HFF-Myc (cell line): Measurements from ENCODE around the gene TRO.

ENCODE experiments used
- DNase-seq: peaks from one replicate; pipeline ENCODE4 v3.0.0-alpha.2; 2011; ENCODE audit warnings: low read depth; ENCODE audit errors: extremely low read depth
- H3K4me3 ChIP-seq: replicated peaks from 2 replicates; pipeline ENCODE4 v1.5.1; 2011; ENCODE audit warnings: low read depth, mild to moderate bottlenecking, control low read depth, low read length
- TF ChIP-seq, protein P1 (sequence below): IDR thresholded peaks from 2 replicates; pipeline ENCODE4 v1.5.1; 2012; ENCODE audit warnings: mild to moderate bottlenecking, low read depth, low read length, control low read depth; ENCODE audit errors: missing control alignments

The TRO gene

DNA sequence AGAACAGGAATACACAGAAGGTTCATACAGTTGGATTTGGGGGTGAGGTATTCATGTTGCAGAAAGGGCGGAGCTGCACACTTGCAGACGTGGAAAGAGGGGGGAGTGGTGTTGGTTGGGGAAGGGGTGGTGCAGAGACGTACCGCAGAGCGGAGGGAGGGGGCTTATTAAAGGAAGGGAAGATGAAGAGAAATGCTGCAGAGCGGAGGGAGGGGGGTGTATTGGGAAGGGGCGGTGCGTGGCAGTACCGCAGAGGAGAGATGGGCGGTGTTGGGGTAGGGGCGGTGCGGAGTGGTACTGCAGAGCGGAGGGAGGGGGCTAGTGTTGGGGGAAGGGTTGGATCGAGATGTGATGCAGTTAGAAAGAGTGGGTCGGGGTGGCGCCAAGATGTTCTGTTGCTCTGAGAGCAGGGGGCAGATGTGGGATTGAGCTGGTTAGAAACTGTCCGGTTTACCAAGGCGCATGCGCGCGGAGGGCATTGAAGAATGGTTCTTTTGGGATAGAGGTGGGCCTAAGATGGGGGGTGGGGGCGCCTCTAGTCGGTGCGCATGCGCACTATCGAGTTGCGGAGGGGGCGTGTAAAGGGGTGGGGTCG is 900 bp downstream of the TRO start:
- TF ChIP-seq, protein P1, sequence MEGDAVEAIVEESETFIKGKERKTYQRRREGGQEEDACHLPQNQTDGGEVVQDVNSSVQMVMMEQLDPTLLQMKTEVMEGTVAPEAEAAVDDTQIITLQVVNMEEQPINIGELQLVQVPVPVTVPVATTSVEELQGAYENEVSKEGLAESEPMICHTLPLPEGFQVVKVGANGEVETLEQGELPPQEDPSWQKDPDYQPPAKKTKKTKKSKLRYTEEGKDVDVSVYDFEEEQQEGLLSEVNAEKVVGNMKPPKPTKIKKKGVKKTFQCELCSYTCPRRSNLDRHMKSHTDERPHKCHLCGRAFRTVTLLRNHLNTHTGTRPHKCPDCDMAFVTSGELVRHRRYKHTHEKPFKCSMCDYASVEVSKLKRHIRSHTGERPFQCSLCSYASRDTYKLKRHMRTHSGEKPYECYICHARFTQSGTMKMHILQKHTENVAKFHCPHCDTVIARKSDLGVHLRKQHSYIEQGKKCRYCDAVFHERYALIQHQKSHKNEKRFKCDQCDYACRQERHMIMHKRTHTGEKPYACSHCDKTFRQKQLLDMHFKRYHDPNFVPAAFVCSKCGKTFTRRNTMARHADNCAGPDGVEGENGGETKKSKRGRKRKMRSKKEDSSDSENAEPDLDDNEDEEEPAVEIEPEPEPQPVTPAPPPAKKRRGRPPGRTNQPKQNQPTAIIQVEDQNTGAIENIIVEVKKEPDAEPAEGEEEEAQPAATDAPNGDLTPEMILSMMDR: no peak
- peak; percentile 10 for DNase-seq
- H3K4me3 ChIP-seq: peak overlapping the region; percentile 56

DNA sequence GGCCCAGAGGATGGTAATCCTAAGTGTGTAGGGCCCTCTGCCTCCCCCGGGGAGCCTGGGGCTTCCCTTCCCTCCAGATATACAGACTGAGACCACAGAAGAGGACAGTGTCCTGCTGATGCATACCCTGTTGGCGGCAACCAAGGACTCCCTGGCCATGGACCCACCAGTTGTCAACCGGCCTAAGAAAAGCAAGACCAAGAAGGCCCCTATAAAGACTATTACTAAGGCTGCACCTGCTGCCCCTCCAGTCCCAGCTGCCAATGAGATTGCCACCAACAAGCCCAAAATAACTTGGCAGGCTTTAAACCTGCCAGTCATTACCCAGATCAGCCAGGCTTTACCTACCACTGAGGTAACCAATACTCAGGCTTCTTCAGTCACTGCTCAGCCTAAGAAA is 1.9 kb downstream of the TRO start:
- H3K4me3 ChIP-seq: no peak overlapping the region
- TF ChIP-seq, protein P1: no peak
- no peak for DNase-seq

DNA sequence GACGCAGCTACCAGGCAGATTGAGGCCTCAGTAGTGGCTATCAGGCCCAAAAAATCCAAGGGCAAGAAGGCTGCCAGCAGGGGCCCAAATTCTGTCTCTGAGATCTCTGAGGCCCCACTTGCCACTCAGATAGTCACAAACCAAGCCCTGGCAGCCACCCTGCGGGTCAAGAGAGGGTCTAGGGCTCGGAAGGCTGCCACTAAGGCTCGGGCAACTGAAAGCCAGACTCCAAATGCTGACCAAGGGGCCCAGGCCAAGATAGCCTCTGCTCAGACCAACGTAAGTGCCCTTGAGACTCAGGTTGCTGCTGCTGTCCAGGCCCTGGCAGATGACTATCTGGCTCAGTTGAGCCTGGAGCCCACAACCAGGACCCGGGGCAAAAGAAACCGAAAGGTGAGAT is 2.8 kb downstream of the TRO start:
- TF ChIP-seq, protein P1: no peak
- DNase-seq: no peak
- H3K4me3 ChIP-seq: no peak overlapping the region

DNA sequence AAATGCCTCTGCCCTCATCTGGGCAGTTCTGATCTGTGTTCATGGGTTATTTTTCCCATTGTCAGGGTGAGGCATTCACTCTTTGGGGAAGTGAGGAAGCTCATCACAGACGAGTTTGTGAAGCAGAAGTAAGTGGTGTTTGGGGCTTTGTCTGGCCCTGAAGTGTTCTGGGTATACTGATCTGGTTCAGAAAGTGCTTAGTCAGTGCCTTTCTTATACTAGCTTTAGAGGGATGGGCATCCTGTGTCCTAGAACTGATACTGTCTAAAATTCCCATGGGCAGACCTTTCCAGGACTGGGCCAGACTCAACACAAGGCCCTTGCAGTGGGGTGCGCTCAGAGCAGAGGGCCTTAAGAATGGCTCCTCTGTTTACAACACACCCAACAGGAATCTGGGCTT is 6.4 kb downstream of the TRO start:
- TF ChIP-seq, protein P1: no peak
- no peak overlapping the region for H3K4me3 ChIP-seq
- DNase-seq: no peak

DNA sequence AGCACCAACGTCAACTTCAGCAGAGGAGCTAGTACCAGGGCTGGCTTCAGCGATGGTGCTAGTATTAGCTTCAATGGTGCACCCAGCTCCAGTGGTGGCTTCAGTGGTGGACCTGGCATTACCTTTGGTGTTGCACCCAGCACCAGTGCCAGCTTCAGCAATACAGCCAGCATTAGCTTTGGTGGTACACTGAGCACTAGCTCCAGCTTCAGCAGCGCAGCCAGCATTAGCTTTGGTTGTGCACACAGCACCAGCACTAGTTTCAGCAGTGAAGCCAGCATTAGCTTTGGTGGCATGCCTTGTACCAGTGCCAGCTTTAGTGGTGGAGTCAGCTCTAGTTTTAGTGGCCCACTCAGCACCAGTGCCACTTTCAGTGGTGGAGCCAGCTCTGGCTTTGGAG is 8.3 kb downstream of the TRO start:
- DNase-seq: no peak
- TF ChIP-seq, protein P1: no peak

DNA sequence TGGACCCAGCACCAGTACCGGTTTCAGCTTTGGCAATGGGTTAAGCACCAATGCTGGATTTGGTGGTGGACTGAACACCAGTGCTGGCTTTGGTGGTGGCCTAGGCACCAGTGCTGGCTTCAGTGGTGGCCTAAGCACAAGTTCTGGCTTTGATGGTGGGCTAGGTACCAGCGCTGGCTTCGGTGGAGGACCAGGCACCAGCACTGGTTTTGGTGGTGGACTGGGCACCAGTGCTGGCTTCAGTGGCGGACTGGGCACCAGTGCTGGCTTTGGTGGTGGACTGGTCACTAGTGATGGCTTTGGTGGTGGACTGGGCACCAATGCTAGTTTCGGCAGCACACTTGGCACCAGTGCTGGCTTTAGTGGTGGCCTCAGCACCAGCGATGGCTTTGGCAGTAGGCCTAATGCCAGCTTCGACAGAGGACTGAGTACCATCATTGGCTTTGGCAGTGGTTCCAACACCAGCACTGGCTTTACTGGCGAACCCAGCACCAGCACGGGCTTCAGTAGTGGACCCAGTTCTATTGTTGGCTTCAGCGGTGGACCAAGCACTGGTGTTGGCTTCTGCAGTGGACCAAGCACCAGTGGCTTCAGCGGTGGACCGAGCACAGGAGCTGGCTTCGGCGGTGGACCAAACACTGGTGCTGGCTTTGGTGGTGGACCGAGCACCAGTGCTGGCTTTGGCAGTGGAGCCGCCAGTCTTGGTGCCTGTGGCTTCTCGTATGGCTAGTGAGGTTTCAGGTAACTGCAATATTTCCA is 9.8 kb downstream of the TRO start:
- TF ChIP-seq, protein P1: no peak
- H3K4me3 ChIP-seq: no peak overlapping the region
- DNase-seq: no peak

More for the DNA sequence above, 8.3 kb downstream of the TRO start:
- no peak overlapping the region for H3K4me3 ChIP-seq
